Tibial nerve (tissue), 4 donors: ENCODE results near the gene TRIP12. TPM values are rescaled to one million over a fixed set of nuclear protein-coding genes. Genes with fewer than 3 reads are reported as not detected.

Experiments
- DNase-seq, 2 donors: peaks; one replicate each; pipeline ENCODE4 v3.0.0-alpha.2; 2019; ENCODE audit warnings: low spot score in 2 of 2
- H3K27ac ChIP-seq, 4 donors: fragments of 200-600 bp; sonication (generic) in 3 of 4; one replicate each; pipeline ENCODE4 v1.5.1; 2017 to 2019; ENCODE audit warnings: mild to moderate bottlenecking in 1 of 4
- H3K27me3 ChIP-seq, 2 donors: fragments of 200-600 bp; sonication (generic) in 1 of 2; one replicate each; pipeline versions ENCODE4 v1.5.1 to v1.6.0; 2017 to 2019
- H3K36me3 ChIP-seq, 3 donors: fragments of 200-600 bp; sonication (generic); one replicate each; pipeline ENCODE4 v1.5.1; 2018 to 2019
- H3K4me1 ChIP-seq, 4 donors: fragments of 200-600 bp; sonication (generic) in 3 of 4; one replicate each; pipeline ENCODE4 v1.5.1; 2017 to 2019
- H3K4me3 ChIP-seq, 4 donors: fragments of 200-600 bp; sonication (generic) in 3 of 4; one replicate each; pipeline ENCODE4 v1.5.1; 2017 to 2019; ENCODE audit warnings: mild to moderate bottlenecking in 1 of 4, moderate library complexity in 1 of 4
- H3K9me3 ChIP-seq, 4 donors: fragments of 200-600 bp; sonication (generic) in 3 of 4; one replicate each; pipeline ENCODE4 v1.5.1; 2017 to 2019
- EP300 ChIP-seq, 2 donors: sonication (generic); formaldehyde crosslinking; IDR thresholded peaks; one replicate each; pipeline ENCODE4 v1.6.1; 2017; ENCODE audit warnings: antibody characterized with exemption in 2 of 2, mild to moderate bottlenecking in 1 of 2
- POLR2A ChIP-seq, 2 donors: fragments of 450-650 bp; IDR thresholded peaks; one replicate each; pipeline ENCODE4 v1.6.1; 2017; ENCODE audit warnings: antibody characterized with exemption in 2 of 2, mild to moderate bottlenecking in 2 of 2, moderate library complexity in 2 of 2
- WGBS, 2 donors: methylation state at CpG; one replicate each; pipeline ENCODE4 v1.1.5; 2018; 5-methylcytosine and 5-hydroxymethylcytosine counted together
- small RNA-seq: library from RNA; depleted of rRNA; stranded (forward); fragments of <200 nt; gene quantifications from one replicate; pipeline ENCODE3, GENCODE V24; 2016
- total RNA-seq, 4 donors: library from RNA; depleted of rRNA; stranded (reverse); fragments of >200 nt; gene quantifications; one replicate each; pipeline ENCODE4 v1.1.0, GENCODE V29; 2016
- TF ChIP-seq, protein P1 (sequence below), 5 experiments: fragments of 200-600 bp in 3 of 5; fragments of 450-650 bp in 2 of 5; sonication (generic) in 3 of 5; IDR thresholded peaks; one replicate each; pipeline ENCODE4 v1.5.1; 2016 to 2019; ENCODE audit warnings: antibody characterized with exemption in 5 of 5, mild to moderate bottlenecking in 3 of 5, moderate library complexity in 2 of 5

TRIP12 gene
- total RNA-seq, 4 donors from 2014 or later = 190 to 210 (median 202) TPM

DNA sequence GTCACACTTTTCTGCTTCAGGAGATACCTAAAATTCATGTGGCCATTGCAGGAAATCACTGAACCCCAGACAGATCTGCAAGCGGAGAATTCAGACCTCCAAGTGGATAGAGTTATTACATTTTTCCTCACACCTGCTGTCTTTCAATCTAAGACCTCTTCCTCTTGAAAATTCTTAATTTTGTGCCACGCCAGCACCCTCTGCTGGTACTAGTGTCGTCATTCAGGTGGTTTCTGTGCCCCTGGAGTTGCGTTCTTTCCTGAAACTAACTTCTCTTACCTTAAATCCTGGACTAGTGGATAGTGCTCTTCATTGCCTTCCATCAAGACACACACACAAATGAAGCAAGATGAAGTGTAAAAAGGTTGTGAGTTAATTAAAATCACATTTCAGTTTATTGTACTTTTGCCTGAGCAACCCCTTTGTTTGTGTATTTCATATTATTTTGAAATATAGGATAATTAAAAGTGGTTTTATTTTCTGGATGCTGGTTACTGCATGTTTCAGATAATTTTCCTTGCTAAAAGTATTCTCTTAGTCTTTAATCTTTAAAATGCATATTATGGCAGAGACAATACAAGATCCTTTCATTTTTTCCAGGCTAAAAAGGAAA lies 205.8 kb downstream of the TRIP12 start:
- no peak for DNase-seq
- H3K9me3 ChIP-seq = no peaks in the 10 kb centered on the region
- H3K4me3 ChIP-seq = no peak overlapping the region
- H3K36me3 ChIP-seq = no peaks in the 10 kb centered on the region
- WGBS, 2 donors = 7 to 10% methylated on average over 4 of the region's 4 CpGs
- peaks cover 0 to 22% (median 15%) of the 10 kb centered on the region in 4 donors for H3K4me1 ChIP-seq
- no peak for TF ChIP-seq POLR2A (IDR thresholded peaks at IDR 0.05)
- TF ChIP-seq EP300 (IDR thresholded peaks at IDR 0.05) = no peak
- TF ChIP-seq, protein P1, sequence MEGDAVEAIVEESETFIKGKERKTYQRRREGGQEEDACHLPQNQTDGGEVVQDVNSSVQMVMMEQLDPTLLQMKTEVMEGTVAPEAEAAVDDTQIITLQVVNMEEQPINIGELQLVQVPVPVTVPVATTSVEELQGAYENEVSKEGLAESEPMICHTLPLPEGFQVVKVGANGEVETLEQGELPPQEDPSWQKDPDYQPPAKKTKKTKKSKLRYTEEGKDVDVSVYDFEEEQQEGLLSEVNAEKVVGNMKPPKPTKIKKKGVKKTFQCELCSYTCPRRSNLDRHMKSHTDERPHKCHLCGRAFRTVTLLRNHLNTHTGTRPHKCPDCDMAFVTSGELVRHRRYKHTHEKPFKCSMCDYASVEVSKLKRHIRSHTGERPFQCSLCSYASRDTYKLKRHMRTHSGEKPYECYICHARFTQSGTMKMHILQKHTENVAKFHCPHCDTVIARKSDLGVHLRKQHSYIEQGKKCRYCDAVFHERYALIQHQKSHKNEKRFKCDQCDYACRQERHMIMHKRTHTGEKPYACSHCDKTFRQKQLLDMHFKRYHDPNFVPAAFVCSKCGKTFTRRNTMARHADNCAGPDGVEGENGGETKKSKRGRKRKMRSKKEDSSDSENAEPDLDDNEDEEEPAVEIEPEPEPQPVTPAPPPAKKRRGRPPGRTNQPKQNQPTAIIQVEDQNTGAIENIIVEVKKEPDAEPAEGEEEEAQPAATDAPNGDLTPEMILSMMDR (IDR thresholded peaks at IDR 0.05) = peak in 1 of 5 experiments; percentile 6
- peaks cover 0 to 71% of the 10 kb centered on the region in 2 donors for H3K27me3 ChIP-seq
- H3K27ac ChIP-seq = no peak overlapping the region

DNA sequence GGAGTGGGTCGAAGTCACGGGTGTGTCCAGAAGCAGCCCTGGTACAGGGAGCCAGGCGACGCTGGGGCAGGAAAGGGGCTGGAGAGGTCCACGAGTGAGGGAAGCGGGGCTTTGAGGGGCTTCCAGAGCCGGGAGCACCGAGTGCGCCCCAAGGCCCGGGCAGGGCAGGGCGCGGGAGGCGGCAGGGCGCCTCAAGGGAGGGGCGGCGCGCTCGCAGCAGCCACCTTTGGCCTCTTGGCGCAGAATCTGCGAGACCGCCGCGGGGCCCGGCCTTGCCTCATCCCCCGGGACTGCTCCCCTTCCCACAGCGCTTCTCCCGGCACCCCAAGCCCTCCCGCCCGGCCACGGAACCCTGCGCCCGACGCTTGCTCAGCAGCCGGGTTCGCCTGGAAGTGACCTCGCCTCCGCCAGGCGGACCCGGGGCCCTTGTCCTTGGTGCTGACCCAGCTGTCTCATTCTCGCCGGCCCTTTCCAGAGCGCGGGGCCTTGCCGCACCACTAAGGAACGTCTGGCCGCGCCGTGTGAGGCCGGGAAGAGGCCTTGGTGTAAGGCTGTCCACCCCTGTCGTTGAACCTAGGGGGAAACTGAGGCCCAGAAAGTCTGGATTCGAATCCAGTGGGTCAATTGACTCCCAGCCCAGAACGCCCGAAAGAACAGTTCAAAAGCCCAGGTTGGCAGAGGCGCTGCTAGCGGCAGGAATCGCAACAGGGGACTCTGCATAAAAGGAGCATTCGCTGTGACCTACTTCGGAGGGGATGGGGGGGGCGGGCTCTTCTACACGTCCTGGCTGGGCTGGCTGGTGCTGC lies 206.9 kb downstream of the TRIP12 start:
- peaks cover 0 to 22% (median 15%) of the 10 kb centered on the region in 4 donors for H3K4me1 ChIP-seq
- no peaks in the 10 kb centered on the region for H3K36me3 ChIP-seq
- peaks cover 0 to 81% of the 10 kb centered on the region in 2 donors for H3K27me3 ChIP-seq
- no peaks in the 10 kb centered on the region for H3K9me3 ChIP-seq
- 1 to 2% methylated on average over 32 to 53 of the region's 60 CpGs for WGBS, 2 donors
- H3K27ac ChIP-seq = no peak overlapping the region
- peak overlapping the region in 2 of 4 donors; percentile 27 to 43 for H3K4me3 ChIP-seq
- no peak for TF ChIP-seq EP300 (IDR thresholded peaks at IDR 0.05)
- no peak for TF ChIP-seq POLR2A (IDR thresholded peaks at IDR 0.05)
- TF ChIP-seq, protein P1 (IDR thresholded peaks at IDR 0.05) = no peak
- DNase-seq = peak in 1 of 2 donors; percentile 7

DNA sequence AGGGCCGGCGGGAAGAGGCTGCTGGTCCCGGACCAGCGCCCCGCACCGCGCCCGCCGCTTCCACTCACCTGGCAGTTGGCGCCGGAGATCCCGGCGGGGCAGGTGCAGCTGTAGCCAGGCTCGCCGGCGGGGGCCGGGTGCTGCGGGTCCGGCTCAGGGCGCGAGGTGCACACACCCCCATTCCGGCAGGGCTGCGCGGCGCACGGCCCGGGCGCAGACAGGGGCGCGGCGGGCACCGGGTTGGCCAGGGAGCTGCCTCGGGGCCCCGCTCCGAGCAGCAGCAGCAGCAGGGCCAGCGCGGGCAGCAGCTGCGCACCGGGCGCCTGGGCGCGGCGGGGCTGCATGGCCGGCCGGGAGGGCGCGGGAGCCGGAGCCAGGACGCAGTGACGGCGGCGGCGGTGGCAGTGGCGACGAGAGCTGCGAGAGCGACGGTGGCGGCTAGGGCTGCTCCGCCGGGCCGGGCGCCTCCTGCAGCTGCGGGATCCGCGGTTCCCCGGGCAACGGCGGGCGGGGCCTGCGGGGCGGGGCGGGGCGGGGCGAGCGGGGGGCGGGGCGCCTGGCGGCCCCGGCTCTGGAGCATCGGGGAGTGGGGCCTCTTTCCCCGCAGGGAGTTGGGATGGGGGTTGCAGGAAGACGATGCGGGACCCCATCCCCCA lies 207.6 kb downstream of the TRIP12 start, which contains the start of gene DNER:
DNER (minus strand) TSS at position 476 of the 656 bp plus-strand sequence; CDS start at position 344, 132 bp downstream.
- TF ChIP-seq EP300 (IDR thresholded peaks at IDR 0.05) (no peak), POLR2A (IDR thresholded peaks at IDR 0.05) (no peak)
- TF ChIP-seq, protein P1 (IDR thresholded peaks at IDR 0.05) = no peak
- H3K27ac ChIP-seq = no peak within 1 kb of the TSS
- no peak for DNase-seq
- WGBS, 2 donors = 2 to 3% methylated on average over 40 to 42 of the region's 84 CpGs
- H3K27me3 ChIP-seq = peaks cover 0 to 84% of the 10 kb centered on the region in 2 donors
- no peaks in the 10 kb centered on the region for H3K9me3 ChIP-seq
- peaks cover 0 to 22% (median 15%) of the 10 kb centered on the region in 4 donors for H3K4me1 ChIP-seq
- H3K4me3 ChIP-seq = peak within 1 kb of the TSS in 2 of 4 donors; percentile 27 to 43
- no peaks in the 10 kb centered on the region for H3K36me3 ChIP-seq

Small RNA genes lying within 50 kb of the gene (small RNA-seq; reads per million reads assigned to genes)
- not detected for gene RNU6-613P
- gene RNU6-964P = not detected

Other genes with a start within 250 kb of the TRIP12 start
- 10 to 100 TPM in 1 of 4 donors, 1 to 10 TPM in 3; 1.5 to 13.1 (median 4.7) TPM for gene DNER, start 207.5 kb downstream of the TRIP12 start, total RNA-seq
- 1 to 10 TPM; 2.7 to 7.3 (median 4.2) TPM for gene FBXO36, start 494 bp upstream of the TRIP12 start, total RNA-seq
- gene SLC16A14, start 146.9 kb upstream of the TRIP12 start, total RNA-seq = 10 to 100 TPM in 1 of 4 donors, 1 to 10 TPM in 3; 7.5 to 11.4 (median 9.1) TPM